Neural cell (in vitro differentiated cells): ENCODE results near the gene KDM4D. TPM values are rescaled to one million over a fixed set of nuclear protein-coding genes. Genes with fewer than 3 reads are reported as not detected.
A peak's percentile ranks its signal among the peaks of the same experiment; 100 is the strongest.

Experiments
- H2AFZ ChIP-seq: fragments of 200-600, 300-800 bp; sonication (generic), shearing (Covaris generic); 2 replicates; pipeline ENCODE4 v1.6.0; 2014; ENCODE audit warnings: low read depth, mild to moderate bottlenecking, antibody characterized with exemption, low read length, moderate library complexity
- H3F3A ChIP-seq: fragments of 200-600 bp; shearing (Covaris generic); 2 replicates; pipeline ENCODE4 v1.6.1; 2016; ENCODE audit warnings: mild to moderate bottlenecking, moderate library complexity, mixed read lengths, antibody characterized with exemption, low read length; ENCODE audit not compliant: insufficient read depth, poor library complexity, severe bottlenecking
- H3K27ac ChIP-seq: fragments of 200-600, 300-800 bp; sonication (generic), shearing (Covaris generic); 2 replicates; pipeline ENCODE4 v1.5.1; 2014; ENCODE audit warnings: mild to moderate bottlenecking, low read length, moderate library complexity
- H3K27me3 ChIP-seq: fragments of 300-800, 200-600 bp; sonication (generic), shearing (Covaris generic); 2 replicates; pipeline ENCODE4 v1.6.0; 2014; ENCODE audit warnings: mild to moderate bottlenecking, low read depth, low read length, moderate library complexity; ENCODE audit not compliant: insufficient read depth
- H3K36me3 ChIP-seq: fragments of 300-800, 200-600 bp; sonication (generic), shearing (Covaris generic); 2 replicates; pipeline ENCODE4 v1.5.1; 2014; ENCODE audit warnings: mild to moderate bottlenecking, antibody characterized with exemption, low read length, moderate library complexity; ENCODE audit not compliant: insufficient read depth
- H3K4me2 ChIP-seq: fragments of 300-800, 200-600 bp; sonication (generic), shearing (Covaris generic); 2 replicates; pipeline ENCODE4 v1.6.0; 2014; ENCODE audit warnings: mild to moderate bottlenecking, low read length
- H3K4me3 ChIP-seq: fragments of 300-800, 200-600 bp; sonication (generic), shearing (Covaris generic); 2 replicates; pipeline ENCODE4 v1.5.1; 2014; ENCODE audit warnings: mild to moderate bottlenecking, low read length, moderate library complexity
- H3K79me2 ChIP-seq: fragments of 200-600 bp; shearing (Covaris generic); replicated peaks from 2 replicates; pipeline ENCODE4 v1.6.0; 2014; ENCODE audit warnings: mild to moderate bottlenecking, low read length, moderate library complexity; ENCODE audit not compliant: insufficient read depth
- H3K9ac ChIP-seq: fragments of 300-800, 200-600 bp; sonication (generic), shearing (Covaris generic); 2 replicates; pipeline ENCODE4 v1.6.1; 2016; ENCODE audit warnings: mild to moderate bottlenecking, low read length, mixed read lengths
- H3K9me2 ChIP-seq: fragments of 200-600 bp; shearing (Covaris generic); 2 replicates; pipeline ENCODE4 v1.6.1; 2016; ENCODE audit warnings: mild to moderate bottlenecking, low read length, mixed read lengths; ENCODE audit not compliant: insufficient read depth
- H3K9me3 ChIP-seq: fragments of 200-600, 300-800 bp; sonication (generic), shearing (Covaris generic); 2 replicates; pipeline ENCODE4 v1.6.1; 2016; ENCODE audit warnings: mild to moderate bottlenecking, mixed run types, low read length, moderate library complexity, mixed read lengths
- H4K20me1 ChIP-seq: fragments of 200-600 bp; shearing (Covaris generic); 2 replicates; pipeline ENCODE4 v1.6.1; 2016; ENCODE audit warnings: mild to moderate bottlenecking, mixed run types; ENCODE audit not compliant: insufficient read depth
- CTCF ChIP-seq: fragments of 450-650 bp; IDR thresholded peaks from 2 replicates; pipeline ENCODE4 v1.5.1; 2014; ENCODE audit warnings: antibody characterized with exemption, mild to moderate bottlenecking, moderate library complexity; ENCODE audit not compliant: poor library complexity, severe bottlenecking
- EP300 ChIP-seq: fragments of 450-650 bp; conservative IDR thresholded peaks from 2 replicates; pipeline ENCODE4 v1.6.1; 2014; ENCODE audit warnings: antibody characterized with exemption, mild to moderate bottlenecking, moderate library complexity; ENCODE audit not compliant: poor library complexity, severe bottlenecking
- EZH2 ChIP-seq: fragments of 200-600, 300-800 bp; shearing (Covaris generic), sonication (generic); IDR thresholded peaks from 2 replicates; pipeline ENCODE4 v1.6.1; 2014; ENCODE audit warnings: antibody characterized with exemption, low read length, borderline replicate concordance, mild to moderate bottlenecking; ENCODE audit not compliant: insufficient read depth, poor library complexity, severe bottlenecking
- MXI1 ChIP-seq: fragments of 450-650 bp; conservative IDR thresholded peaks from 2 replicates; pipeline ENCODE4 v1.6.1; 2014; ENCODE audit warnings: antibody characterized with exemption, mild to moderate bottlenecking; ENCODE audit not compliant: poor library complexity, severe bottlenecking
- POLR2AphosphoS5 ChIP-seq: IDR thresholded peaks from 2 replicates; pipeline ENCODE4 v1.6.1; 2012
- RAD21 ChIP-seq: fragments of 450-650 bp; conservative IDR thresholded peaks from 2 replicates; pipeline ENCODE4 v1.6.1; 2014; ENCODE audit warnings: antibody characterized with exemption, mild to moderate bottlenecking, moderate library complexity
- REST ChIP-seq: IDR thresholded peaks from 2 replicates; pipeline ENCODE4 v1.6.1; 2012; ENCODE audit warnings: borderline replicate concordance
- SMC3 ChIP-seq: fragments of 450-650 bp; conservative IDR thresholded peaks from 2 replicates; pipeline ENCODE4 v1.6.1; 2014; ENCODE audit warnings: antibody characterized with exemption, mild to moderate bottlenecking, moderate library complexity; ENCODE audit not compliant: poor library complexity
- TAF1 ChIP-seq: IDR thresholded peaks from 2 replicates; pipeline ENCODE4 v1.6.1; 2012; ENCODE audit warnings: low read depth
- polyA plus RNA-seq: library from polyadenylated mRNA; depleted of rRNA; stranded (reverse); fragments of >200 nt; gene quantifications from 2 replicates; pipeline ENCODE4 v1.2.3, GENCODE V29; 2014

The KDM4D gene
- polyA plus RNA-seq, 1 donor from 2014 or later: 1.3 TPM

- Histone ChIP-seq H3K27me3 (no peaks in the 10 kb centered on the region), H3F3A (no peaks in the 10 kb centered on the region), H4K20me1 (no peaks in the 10 kb centered on the region), H3K4me2 (no peak overlapping the region), H3K9me3 (no peaks in the 10 kb centered on the region), H3K9ac (no peak overlapping the region), H3K36me3 (no peaks in the 10 kb centered on the region), H3K4me3 (no peak overlapping the region), H3K79me2 (no peaks in the 10 kb centered on the region), H3K9me2 (no peaks in the 10 kb centered on the region), H2AFZ (no peak overlapping the region), H3K27ac (no peak overlapping the region)
- no peak for TF ChIP-seq SMC3
- no peak for TF ChIP-seq TAF1
- no peak for TF ChIP-seq RAD21
- no peak for TF ChIP-seq EP300
- TF ChIP-seq MXI1: no peak
- TF ChIP-seq POLR2AphosphoS5: no peak
- no peak for TF ChIP-seq EZH2
- TF ChIP-seq REST: no peak
- TF ChIP-seq CTCF: no peak
These were observed 34.2 kb upstream of the KDM4D start for GRCh38 chr11:94939346-94939745.

DNA sequence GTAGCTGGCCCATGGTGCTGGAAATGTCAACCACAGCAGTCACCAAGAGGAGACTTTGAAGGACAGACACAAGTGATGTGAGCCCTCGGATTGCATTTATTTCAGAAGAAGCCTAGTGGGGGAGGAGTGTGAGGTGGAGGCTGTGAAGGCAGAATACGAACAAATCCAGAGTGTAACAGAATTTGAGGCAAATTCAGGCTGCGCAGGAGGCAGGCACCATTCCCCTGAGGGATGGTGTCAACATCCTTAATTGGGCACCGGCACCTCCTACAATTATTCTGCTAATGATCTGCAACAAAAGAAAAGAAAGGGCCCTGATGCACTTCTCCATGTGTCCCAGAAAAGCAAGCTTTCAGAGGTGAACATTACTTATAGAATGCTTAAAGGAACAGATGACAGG is 32.4 kb upstream of the KDM4D start:
- H2AFZ ChIP-seq: no peak overlapping the region
- no peaks in the 10 kb centered on the region for H3K9me3 ChIP-seq
- H3K9me2 ChIP-seq: no peaks in the 10 kb centered on the region
- H3K36me3 ChIP-seq: no peaks in the 10 kb centered on the region
- H3F3A ChIP-seq: no peaks in the 10 kb centered on the region
- H4K20me1 ChIP-seq: no peaks in the 10 kb centered on the region
- H3K79me2 ChIP-seq: no peaks in the 10 kb centered on the region
- peak overlapping the region; percentile 43 for H3K27ac ChIP-seq
- H3K4me2 ChIP-seq: peak overlapping the region; percentile 33
- H3K9ac ChIP-seq: peak overlapping the region; percentile 24
- H3K27me3 ChIP-seq: no peaks in the 10 kb centered on the region
- TF ChIP-seq MXI1: no peak
- peak; percentile 15 for TF ChIP-seq EP300
- no peak for TF ChIP-seq REST
- peak overlapping the region; percentile 36 for H3K4me3 ChIP-seq
